ENCODE results near the gene MUC2.

The MUC2 gene

DNA sequence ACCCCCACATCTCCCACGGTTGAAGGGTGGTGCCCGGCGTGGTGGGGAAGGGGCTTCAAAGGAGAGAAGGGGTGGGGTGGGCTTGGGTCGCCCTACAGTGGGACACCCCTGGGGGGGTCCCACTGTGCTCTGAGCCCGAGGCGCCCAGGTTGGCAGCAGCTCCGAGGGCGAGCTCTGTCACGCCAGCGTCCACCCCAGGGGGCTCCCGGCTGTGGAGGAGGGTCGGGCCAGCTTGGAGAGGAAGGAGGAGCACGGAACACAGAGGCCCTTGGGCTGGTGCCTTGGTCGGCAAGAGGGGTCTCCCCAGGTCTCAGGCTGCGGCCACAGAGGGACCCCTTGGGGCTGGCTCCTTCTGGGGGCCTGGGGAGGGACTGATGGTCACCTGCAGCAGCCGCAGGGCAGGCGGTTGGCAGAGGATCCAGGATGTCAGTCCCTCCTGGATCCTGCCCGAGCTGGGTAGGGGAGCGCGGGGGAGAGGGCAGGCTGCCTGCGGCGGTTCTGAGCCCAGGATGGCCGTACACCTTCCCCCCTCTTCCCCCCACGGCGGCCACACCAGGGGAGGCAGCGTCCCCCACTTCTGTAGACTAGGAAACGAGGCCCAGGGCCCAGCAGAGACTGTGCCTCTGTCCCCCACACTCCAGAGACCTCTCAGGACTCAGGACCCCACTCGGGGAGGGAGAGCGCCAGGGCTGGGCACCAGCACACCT, 38.9 kb upstream of the MUC2 start:
- no peak for DNase-seq
- in situ Hi-C loops (cut with HindIII; ENCODE audit: low pct_ligation_motif_present, low pct_unique_long_range_greater_than_20kb, low sequenced_read_pairs), result no loop called here

GRCh38 chr11:1036303-1036923, 38.3 kb upstream of the MUC2 start, which contains the start of gene MUC6:
TSS of gene MUC6 (minus strand) at chr11:1036718. CDS start at chr11:1036655, 63 bp downstream.
- DNase-seq, result no peak

DNA sequence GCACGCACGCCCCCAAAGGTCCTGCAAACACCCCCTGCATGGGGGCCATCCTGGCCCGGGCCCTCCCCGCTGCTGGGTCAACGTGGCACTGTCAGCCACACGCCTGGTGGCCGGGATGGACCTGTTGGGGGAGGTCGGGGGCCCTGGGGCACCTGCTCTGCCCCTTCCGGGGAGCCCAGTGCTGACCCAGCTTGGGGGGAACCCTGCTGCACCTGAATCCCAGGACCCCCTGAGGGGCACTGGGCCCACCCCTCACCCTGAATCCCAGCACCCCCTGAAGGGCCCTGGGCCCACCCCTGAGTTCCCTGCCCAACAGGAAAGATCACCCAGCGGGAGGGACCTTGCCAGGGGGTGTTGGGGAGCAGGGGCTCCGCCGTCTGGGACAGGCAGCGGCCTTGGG, 37.7 kb upstream of the MUC2 start:
- in situ Hi-C loops (cut with HindIII; ENCODE audit: low pct_ligation_motif_present, low pct_unique_long_range_greater_than_20kb, low sequenced_read_pairs), result no loop called here
- no peak for DNase-seq

More at GRCh38 chr11:1036303-1036923, 38.3 kb upstream of the MUC2 start, which contains the start of gene MUC6:
- in situ Hi-C loops (cut with HindIII; ENCODE audit: low pct_ligation_motif_present, low pct_unique_long_range_greater_than_20kb, low sequenced_read_pairs), result no loop called here

- no peak for DNase-seq
Observed at GRCh38 chr11:1037506-1038055, 37.1 kb upstream of the MUC2 start.

DNA sequence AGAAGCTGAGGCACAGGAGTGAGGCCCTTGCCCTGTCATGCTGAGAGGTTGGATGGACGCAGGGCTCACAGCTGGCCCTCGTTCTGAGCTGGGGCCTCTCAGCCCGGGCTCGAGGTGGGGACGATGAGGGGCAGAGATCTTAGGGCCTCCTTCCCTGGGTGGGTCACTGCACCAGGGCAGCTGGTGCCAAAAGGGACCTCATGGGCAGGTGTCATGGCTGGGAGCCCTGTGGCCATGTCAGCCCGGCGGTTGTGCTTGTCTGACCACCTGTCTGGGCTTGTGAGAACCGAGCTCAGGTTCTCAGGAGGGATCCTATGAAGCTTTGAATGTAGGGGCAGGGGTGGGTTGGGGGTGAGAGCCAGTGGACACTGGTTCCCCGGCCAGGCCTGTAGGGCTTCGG, 36.3 kb upstream of the MUC2 start:
- DNase-seq, result no peak
- in situ Hi-C loops (cut with HindIII; ENCODE audit: low pct_ligation_motif_present, low pct_unique_long_range_greater_than_20kb, low sequenced_read_pairs), result no loop called here

More at GRCh38 chr11:1037506-1038055, 37.1 kb upstream of the MUC2 start:
- in situ Hi-C loops (cut with HindIII; ENCODE audit: low pct_ligation_motif_present, low pct_unique_long_range_greater_than_20kb, low sequenced_read_pairs), result no loop called here

GRCh38 chr11:1038921-1039320, 35.8 kb upstream of the MUC2 start:
- in situ Hi-C loops (cut with HindIII; ENCODE audit: low pct_ligation_motif_present, low pct_unique_long_range_greater_than_20kb, low sequenced_read_pairs), result no loop called here

GRCh38 chr11:1039481-1040427, 34.9 kb upstream of the MUC2 start:
- no peak for DNase-seq
- in situ Hi-C loops (cut with HindIII; ENCODE audit: low pct_ligation_motif_present, low pct_unique_long_range_greater_than_20kb, low sequenced_read_pairs), result no loop called here

More at GRCh38 chr11:1038921-1039320, 35.8 kb upstream of the MUC2 start:
- DNase-seq, result no peak

GRCh38 chr11:1040428-1041148, 34.1 kb upstream of the MUC2 start:
- no peak for DNase-seq
- in situ Hi-C loops (cut with HindIII; ENCODE audit: low pct_ligation_motif_present, low pct_unique_long_range_greater_than_20kb, low sequenced_read_pairs), result no loop called here

- no peak for DNase-seq
- in situ Hi-C loops (cut with HindIII; ENCODE audit: low pct_ligation_motif_present, low pct_unique_long_range_greater_than_20kb, low sequenced_read_pairs), result no loop called here
Observed at GRCh38 chr11:1041149-1041467, 33.6 kb upstream of the MUC2 start.

DNA sequence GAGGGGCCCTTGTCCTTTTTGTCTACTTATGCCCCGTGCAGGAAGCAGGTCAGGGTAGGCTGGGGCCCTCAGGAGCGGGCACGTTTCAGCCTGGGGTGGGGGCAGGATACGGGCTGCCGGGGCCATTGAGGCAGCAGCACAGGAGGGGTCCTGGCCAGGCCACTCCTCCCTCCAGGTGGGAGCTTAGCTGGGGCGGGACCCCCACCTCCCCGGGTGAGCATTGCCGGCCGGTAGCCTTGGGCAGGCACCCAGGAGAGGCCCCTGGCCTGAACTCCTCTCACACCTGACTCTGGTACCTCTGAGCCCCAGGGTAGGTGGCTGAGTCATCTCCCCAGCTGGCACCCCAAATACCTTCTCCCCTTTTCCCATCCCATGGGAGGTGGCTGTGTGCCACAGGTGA, 33.2 kb upstream of the MUC2 start:
- DNase-seq, result no peak
- in situ Hi-C loops (cut with HindIII; ENCODE audit: low pct_ligation_motif_present, low pct_unique_long_range_greater_than_20kb, low sequenced_read_pairs), result no loop called here

DNA sequence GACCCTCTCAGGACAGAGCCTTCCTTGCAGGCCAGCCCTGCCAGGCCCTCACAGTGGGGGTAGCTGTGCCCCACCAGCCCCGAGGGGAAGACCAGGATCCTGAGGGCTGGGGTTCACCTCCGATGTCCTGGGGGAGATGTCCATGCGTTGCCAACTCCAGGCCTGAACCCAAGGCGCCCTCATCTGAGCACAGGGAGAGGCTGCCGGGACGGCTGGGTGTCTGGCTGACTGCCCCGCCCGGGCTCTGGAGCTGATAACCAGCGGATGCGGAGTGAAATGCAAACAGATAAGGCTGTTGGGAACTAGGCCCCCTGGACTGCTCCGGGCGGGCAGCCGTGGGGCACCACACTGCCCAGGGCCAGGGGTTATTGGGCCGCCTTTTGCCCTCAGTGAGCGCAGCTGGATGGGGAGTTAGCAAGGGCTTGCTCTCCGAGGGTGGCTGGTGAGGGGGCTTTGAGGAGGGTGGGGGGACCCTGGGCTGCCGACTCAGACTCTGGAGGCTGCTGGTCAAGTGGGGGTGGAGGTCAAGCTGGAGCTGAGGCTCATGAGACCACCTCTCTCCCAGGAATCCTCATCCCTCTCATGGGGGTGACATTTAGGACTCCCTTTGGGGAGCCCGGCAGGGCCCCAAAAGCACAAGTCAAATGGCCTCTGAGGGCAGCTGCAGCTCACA, 32.6 kb upstream of the MUC2 start:
- in situ Hi-C loops (cut with HindIII; ENCODE audit: low pct_ligation_motif_present, low pct_unique_long_range_greater_than_20kb, low sequenced_read_pairs), result no loop called here
- DNase-seq, result no peak

GRCh38 chr11:1042626-1043562, 31.8 kb upstream of the MUC2 start:
- no peak for DNase-seq
- in situ Hi-C loops (cut with HindIII; ENCODE audit: low pct_ligation_motif_present, low pct_unique_long_range_greater_than_20kb, low sequenced_read_pairs), result no loop called here

DNA sequence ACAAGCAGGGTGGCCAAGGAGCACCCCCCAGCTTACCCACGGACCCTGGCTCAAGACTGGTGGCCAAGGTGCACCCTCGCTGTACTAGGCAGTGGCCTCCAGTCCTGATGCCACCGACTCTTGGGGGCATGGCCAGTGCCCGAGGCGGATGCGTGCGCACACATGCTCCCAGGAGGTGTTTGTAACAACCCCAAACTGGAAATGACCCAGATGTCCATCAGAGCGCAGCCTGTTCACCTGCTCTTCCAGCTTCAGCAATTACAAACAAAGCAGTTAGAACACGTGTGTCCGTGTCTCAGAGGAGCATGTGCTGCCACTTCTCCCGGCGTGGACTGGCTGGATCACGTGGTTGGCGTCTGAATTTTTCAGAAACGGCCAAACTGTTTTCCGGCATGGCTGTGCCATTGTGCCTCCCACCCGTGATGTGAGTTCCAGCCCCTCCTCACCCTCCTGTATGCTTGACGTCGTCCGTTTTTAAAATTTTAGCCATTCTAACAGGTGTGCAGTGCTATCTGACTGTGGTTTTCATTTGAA, 31.0 kb upstream of the MUC2 start:
- DNase-seq, result no peak
- in situ Hi-C loops (cut with HindIII; ENCODE audit: low pct_ligation_motif_present, low pct_unique_long_range_greater_than_20kb, low sequenced_read_pairs), result no loop called here

DNA sequence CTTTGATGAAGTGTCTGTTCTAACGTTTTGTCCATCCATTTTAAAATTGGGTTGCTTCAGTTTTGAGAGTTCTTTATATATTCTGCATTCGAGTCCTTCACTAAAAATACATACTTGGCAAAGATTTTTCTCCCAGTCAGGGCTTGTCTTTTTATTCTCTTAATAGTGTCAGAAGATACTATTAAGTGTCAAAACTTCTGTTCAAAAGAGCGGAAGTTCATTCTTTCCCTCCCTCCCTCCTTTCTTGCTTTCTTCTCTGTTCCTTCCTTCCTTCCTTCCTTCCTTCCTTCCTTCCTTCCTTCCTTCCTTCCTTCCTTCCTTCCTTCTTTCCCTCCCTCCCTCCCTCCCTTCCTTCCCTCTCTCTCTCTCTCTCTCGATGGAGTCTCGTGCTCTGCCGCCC, 30.5 kb upstream of the MUC2 start:
- no peak for DNase-seq
- in situ Hi-C loops (cut with HindIII; ENCODE audit: low pct_ligation_motif_present, low pct_unique_long_range_greater_than_20kb, low sequenced_read_pairs), result no loop called here

DNA sequence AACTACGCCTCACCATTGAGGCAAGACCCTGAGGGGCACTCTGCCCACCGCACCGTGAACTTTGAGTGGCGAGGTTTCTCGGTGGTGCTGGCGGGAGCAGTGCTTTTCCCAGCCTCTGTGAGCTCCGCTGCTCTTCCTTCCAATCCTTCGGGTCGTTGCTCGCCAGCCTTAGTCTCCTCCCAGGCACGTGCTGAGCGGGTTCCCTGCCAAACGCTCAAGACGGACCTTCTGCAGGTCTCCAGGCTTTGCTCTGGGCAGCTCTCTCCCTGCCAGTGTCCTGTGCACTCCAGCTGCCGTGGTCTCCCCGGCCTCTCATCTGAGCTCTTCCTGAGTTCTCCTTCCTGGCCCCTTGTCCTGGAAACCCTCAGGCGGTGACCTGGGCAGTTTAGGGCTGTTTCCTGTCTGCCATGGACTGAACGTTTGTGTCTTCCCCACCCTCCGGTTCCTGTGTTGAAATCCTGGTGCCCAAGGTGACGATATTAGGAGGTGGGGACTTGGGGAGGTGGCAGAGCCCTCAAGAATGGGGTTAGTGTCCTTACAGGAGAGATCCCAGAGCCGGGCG, 27.0 kb upstream of the MUC2 start:
- in situ Hi-C loops (cut with HindIII; ENCODE audit: low pct_ligation_motif_present, low pct_unique_long_range_greater_than_20kb, low sequenced_read_pairs), result no loop called here
- DNase-seq, result no peak

- in situ Hi-C loops (cut with HindIII; ENCODE audit: low pct_ligation_motif_present, low pct_unique_long_range_greater_than_20kb, low sequenced_read_pairs), result no loop called here
Observed at GRCh38 chr11:1048375-1049070, 26.2 kb upstream of the MUC2 start.

More at GRCh38 chr11:1048375-1049070, 26.2 kb upstream of the MUC2 start:
- no peak for DNase-seq
